GM23248 (cell line): Measurements from ENCODE around the gene RMI1. TPM values are rescaled to one million over a fixed set of nuclear protein-coding genes. Genes with fewer than 3 reads are reported as not detected.
A peak's percentile ranks its signal among the peaks of the same experiment; 100 is the strongest.
"Not testable (repeated sequence)": the region's sequence is repeated elsewhere in the genome, so short reads cannot be mapped to it uniquely, and the experiment has no call there.

Experiments
- DNase-seq: peaks from one replicate; pipeline ENCODE4 v3.0.0-alpha.2; 2015
- H2AFZ ChIP-seq: fragments of 200-600 bp; sonication (generic); 2 replicates; pipeline ENCODE4 v1.6.1; 2016; ENCODE audit warnings: antibody characterized with exemption
- H3F3A ChIP-seq: fragments of 200-600 bp; sonication (generic); 2 replicates; pipeline ENCODE4 v1.6.1; 2016; ENCODE audit warnings: mild to moderate bottlenecking, antibody characterized with exemption, mixed run types; ENCODE audit not compliant: insufficient read depth
- H3K27ac ChIP-seq: fragments of 200-600 bp; sonication (generic); 2 replicates; pipeline ENCODE4 v1.5.1; 2016; ENCODE audit warnings: mild to moderate bottlenecking
- H3K27me3 ChIP-seq: fragments of 200-600 bp; sonication (generic); replicated peaks from 2 replicates; pipeline ENCODE4 v1.6.1; 2016; ENCODE audit warnings: mild to moderate bottlenecking; ENCODE audit not compliant: insufficient read depth
- H3K36me3 ChIP-seq: fragments of 200-600 bp; sonication (generic); 2 replicates; pipeline ENCODE4 v1.6.1; 2016; ENCODE audit warnings: low read depth, mild to moderate bottlenecking
- H3K4me1 ChIP-seq: fragments of 200-600 bp; sonication (generic); 2 replicates; pipeline ENCODE4 v1.6.1; 2016; ENCODE audit warnings: mild to moderate bottlenecking; ENCODE audit not compliant: insufficient read depth
- H3K4me2 ChIP-seq: fragments of 200-600 bp; sonication (generic); one replicate; pipeline ENCODE4 v1.6.1; 2016; ENCODE audit warnings: mild to moderate bottlenecking; ENCODE audit not compliant: unreplicated experiment
- H3K4me3 ChIP-seq: fragments of 200-600 bp; sonication (generic); 2 replicates; pipeline ENCODE4 v1.5.1; 2016; ENCODE audit warnings: mild to moderate bottlenecking
- H3K79me2 ChIP-seq: fragments of 200-600 bp; sonication (generic); 2 replicates; pipeline ENCODE4 v1.6.1; 2016; ENCODE audit warnings: mild to moderate bottlenecking; ENCODE audit not compliant: insufficient read depth
- H3K9ac ChIP-seq: fragments of 200-600 bp; sonication (generic); 2 replicates; pipeline ENCODE4 v1.6.1; 2016; ENCODE audit warnings: mild to moderate bottlenecking
- H3K9me2 ChIP-seq: fragments of 200-600 bp; sonication (generic); 2 replicates; pipeline ENCODE4 v1.6.1; 2016; ENCODE audit warnings: mixed run types, mild to moderate bottlenecking, moderate library complexity; ENCODE audit not compliant: insufficient read depth
- H3K9me3 ChIP-seq: fragments of 200-600 bp; sonication (generic); one replicate; pipeline ENCODE4 v1.6.1; 2017; ENCODE audit warnings: low read depth
- H4K20me1 ChIP-seq: fragments of 200-600 bp; sonication (generic); 2 replicates; pipeline ENCODE4 v1.6.0; 2016; ENCODE audit not compliant: insufficient read depth
- EZH2 ChIP-seq: fragments of 200-600 bp; sonication (generic); IDR thresholded peaks from 2 replicates; pipeline ENCODE4 v1.6.1; 2018; ENCODE audit warnings: antibody characterized with exemption, mild to moderate bottlenecking; ENCODE audit not compliant: insufficient read depth, poor library complexity, severe bottlenecking
- EZH2phosphoT487 ChIP-seq: fragments of 200-600 bp; sonication (generic); IDR thresholded peaks from 2 replicates; pipeline ENCODE4 v1.6.1; 2018; ENCODE audit warnings: antibody characterized with exemption, moderate library complexity, mild to moderate bottlenecking, low read depth; ENCODE audit not compliant: insufficient read depth
- WGBS, 2 experiments: methylation state at CpG; one replicate each; pipeline ENCODE4 v1.1.6; 2015 to 2017; ENCODE audit warnings: low lambda C conversion rate in 2 of 2, low coverage in 1 of 2; ENCODE audit errors: missing lambda C conversion rate in 2 of 2; 5-methylcytosine and 5-hydroxymethylcytosine counted together
- in situ Hi-C: fragments of 300-500 bp; cut with MboI; formaldehyde crosslinking; loops from 2 replicates; pipeline ENCODE4 v1.15.0; 2020
- microRNA-seq: library from miRNA; unstranded; fragments of <30 nt; microRNA quantifications from one replicate; pipeline ENCODE4, GENCODE V29; 2016; ENCODE audit warnings: borderline number of aligned reads
- polyA plus RNA-seq: library from polyadenylated mRNA; unstranded; fragments of >200 nt; fragmentation: Nextera tagmentation; extraction: Ambion mirVana; gene quantifications from 2 replicates; pipeline ENCODE4 v1.2.1, GENCODE V29; 2016
- small RNA-seq: library from RNA; depleted of rRNA; stranded (forward); fragments of <200 nt; gene quantifications from one replicate; pipeline ENCODE3, GENCODE V24; 2014; ENCODE audit warnings: low read depth, low replicate concordance
- total RNA-seq: library from RNA; depleted of rRNA; stranded (reverse); fragments of >200 nt; shearing (Covaris generic); gene quantifications from 2 replicates; pipeline ENCODE4 v1.2.3, GENCODE V29; 2014; rRNA removed

The RMI1 gene
- total and polyA plus RNA-seq, 2 experiments from 2014 or later = 5.7 to 9.0 TPM

DNA sequence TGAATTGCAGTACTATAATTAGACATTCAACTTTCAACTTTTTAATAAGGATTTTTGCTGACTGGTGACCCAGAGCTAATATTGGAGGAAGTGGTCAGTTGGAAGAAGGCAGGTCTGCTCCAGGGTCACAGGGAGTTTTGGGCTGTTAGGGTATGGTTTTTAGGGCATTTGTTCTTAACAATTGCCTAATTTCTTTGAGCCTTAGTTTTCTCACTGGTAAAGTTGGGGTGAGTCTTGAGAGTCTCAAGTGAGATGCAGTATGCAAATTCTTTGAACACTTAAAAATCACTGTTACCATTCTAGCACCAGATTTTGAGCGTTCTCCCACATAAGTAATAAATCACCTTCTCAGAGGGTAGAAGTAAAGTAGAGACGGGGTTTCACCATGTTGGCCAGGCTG, 50.9 kb downstream of the RMI1 start:
- Histone ChIP-seq H2AFZ (no peak overlapping the region), H3K4me3 (no peak overlapping the region), H3K4me1 (no peaks in the 10 kb centered on the region), H3K9me2 (no peaks in the 10 kb centered on the region), H3F3A (no peaks in the 10 kb centered on the region), H3K36me3 (no peaks in the 10 kb centered on the region), H3K4me2 (no peak overlapping the region), H3K9ac (no peak overlapping the region), H3K27me3 (no peaks in the 10 kb centered on the region; the same call in 1 of the 2 replicates), H3K27ac (no peak overlapping the region), H3K79me2 (no peaks in the 10 kb centered on the region), H3K9me3 (no peaks in the 10 kb centered on the region), H4K20me1 (no peaks in the 10 kb centered on the region)
- no peak for DNase-seq
- WGBS, 2 experiments = 73 to 76% methylated on average over 2 of the region's 2 CpGs
- TF ChIP-seq EZH2 (no peak), EZH2phosphoT487 (no peak)
- in situ Hi-C loops = no loop called here

DNA sequence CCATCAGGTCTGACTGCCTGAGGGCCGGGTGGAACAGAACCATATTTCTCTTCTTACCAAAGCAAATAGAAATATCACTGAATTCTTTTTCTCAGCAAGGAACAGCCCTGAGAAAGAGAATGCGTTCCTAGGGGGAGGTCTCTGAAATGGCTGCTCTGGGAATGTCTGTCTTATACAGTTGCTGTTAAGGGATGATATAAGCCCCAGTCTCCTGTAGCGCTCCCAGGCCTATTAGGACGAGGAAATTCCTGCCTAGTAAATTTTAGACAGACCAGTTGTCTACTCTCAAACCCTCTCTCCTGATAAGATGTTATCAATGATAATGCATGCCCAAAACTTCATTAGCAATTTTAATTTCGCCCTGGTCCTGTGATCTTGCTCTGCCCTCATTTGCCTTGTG, 61.3 kb downstream of the RMI1 start:
- 49 to 54% methylated on average over 5 of the region's 5 CpGs for WGBS, 2 experiments
- H3K9me3 ChIP-seq, H3K27ac ChIP-seq, in situ Hi-C loops, H2AFZ ChIP-seq, H3K9me2 ChIP-seq, H3K4me3 ChIP-seq, H3K9ac ChIP-seq, DNase-seq, H3K4me1 ChIP-seq, H3F3A ChIP-seq, H3K27me3 ChIP-seq, H3K36me3 ChIP-seq, H3K4me2 ChIP-seq, H3K79me2 ChIP-seq, H4K20me1 ChIP-seq: not testable (repeated sequence)

DNA sequence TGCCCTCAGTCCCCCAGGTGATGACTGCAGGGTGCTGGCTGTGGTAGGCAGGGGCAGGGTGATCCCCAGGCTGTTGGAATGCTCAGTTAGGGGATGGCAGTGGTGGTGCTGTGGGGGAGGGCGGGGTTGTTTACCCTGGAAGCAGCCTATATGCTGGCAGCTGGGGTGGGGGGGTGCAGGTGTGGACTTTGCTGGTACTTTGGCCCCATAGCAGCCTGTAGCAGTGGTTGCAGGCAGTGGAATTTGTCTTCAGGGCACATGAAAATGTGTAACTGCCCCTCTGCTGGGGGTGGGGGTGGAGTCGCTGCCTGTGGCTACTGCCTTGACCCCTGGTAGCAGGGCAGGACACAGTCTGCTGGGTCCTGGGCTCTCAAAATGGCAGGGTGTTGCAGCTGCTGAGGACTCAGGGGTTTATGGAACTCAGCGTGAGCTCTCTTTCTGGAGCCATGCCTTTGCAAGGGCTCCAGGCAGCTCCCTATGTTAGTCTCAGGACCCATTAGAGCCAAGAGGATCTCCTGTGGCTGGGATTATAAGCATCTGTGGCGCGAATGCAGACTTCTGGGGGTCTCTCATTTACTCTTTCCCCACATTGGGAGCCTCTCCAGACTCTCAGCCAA, 65.0 kb downstream of the RMI1 start:
- in situ Hi-C loops = no loop called here
- Histone ChIP-seq H3K79me2 (no peaks in the 10 kb centered on the region), H3F3A (no peaks in the 10 kb centered on the region), H4K20me1 (no peaks in the 10 kb centered on the region), H3K9ac (no peak overlapping the region), H3K4me1 (no peaks in the 10 kb centered on the region), H3K27ac (no peak overlapping the region), H3K36me3 (no peaks in the 10 kb centered on the region), H3K9me3 (no peaks in the 10 kb centered on the region), H3K4me2 (no peak overlapping the region), H3K4me3 (no peak overlapping the region), H3K9me2 (no peaks in the 10 kb centered on the region), H3K27me3 (no peaks in the 10 kb centered on the region), H2AFZ (no peak overlapping the region)
- 49 to 53% methylated on average over 4 to 5 of the region's 5 CpGs for WGBS, 2 experiments
- TF ChIP-seq EZH2phosphoT487 = no peak
- TF ChIP-seq EZH2 = no peak
- DNase-seq = no peak

Small RNA genes lying within 50 kb of the gene (microRNA-seq; reads per million reads assigned to microRNA genes)
- 36.3 reads per million, percentile 37 among the genes with 10 or more reads in this experiment for gene MIR7-1

Small RNA genes lying within 50 kb of the gene (small RNA-seq; reads per million reads assigned to genes)
- gene RF00019 = not detected

Other genes with a start within 250 kb of the RMI1 start
- not detected in 2 replicates for gene GKAP1, start 163.0 kb upstream of the RMI1 start, total RNA-seq
- gene GKAP1, start 163.0 kb upstream of the RMI1 start, polyA plus RNA-seq = 0.13 and 0.18 TPM in 2 replicates
- gene KIF27, start 59.4 kb upstream of the RMI1 start, total RNA-seq = 2.5 and 3.5 TPM in 2 replicates
- 1.6 and 1.8 TPM in 2 replicates for gene KIF27, start 59.4 kb upstream of the RMI1 start, polyA plus RNA-seq
- gene HNRNPK, start 590 bp upstream of the RMI1 start, total RNA-seq = 416 and 500 TPM in 2 replicates
- 369 and 370 TPM in 2 replicates for gene HNRNPK, start 590 bp upstream of the RMI1 start, polyA plus RNA-seq